HG03354 (cell line): ENCODE measurements around the gene SASS6.
A peak's percentile ranks its signal among the peaks of the same experiment; 100 is the strongest.

Experiments used
- ATAC-seq: cut with Tn5 transposase; IDR thresholded peaks from one replicate; pipeline ENCODE4 v1.9.1; 2021; ENCODE audit warnings: mild to moderate bottlenecking; ENCODE audit not compliant: unreplicated experiment, poor library complexity, severe bottlenecking

SASS6 gene, protein sequence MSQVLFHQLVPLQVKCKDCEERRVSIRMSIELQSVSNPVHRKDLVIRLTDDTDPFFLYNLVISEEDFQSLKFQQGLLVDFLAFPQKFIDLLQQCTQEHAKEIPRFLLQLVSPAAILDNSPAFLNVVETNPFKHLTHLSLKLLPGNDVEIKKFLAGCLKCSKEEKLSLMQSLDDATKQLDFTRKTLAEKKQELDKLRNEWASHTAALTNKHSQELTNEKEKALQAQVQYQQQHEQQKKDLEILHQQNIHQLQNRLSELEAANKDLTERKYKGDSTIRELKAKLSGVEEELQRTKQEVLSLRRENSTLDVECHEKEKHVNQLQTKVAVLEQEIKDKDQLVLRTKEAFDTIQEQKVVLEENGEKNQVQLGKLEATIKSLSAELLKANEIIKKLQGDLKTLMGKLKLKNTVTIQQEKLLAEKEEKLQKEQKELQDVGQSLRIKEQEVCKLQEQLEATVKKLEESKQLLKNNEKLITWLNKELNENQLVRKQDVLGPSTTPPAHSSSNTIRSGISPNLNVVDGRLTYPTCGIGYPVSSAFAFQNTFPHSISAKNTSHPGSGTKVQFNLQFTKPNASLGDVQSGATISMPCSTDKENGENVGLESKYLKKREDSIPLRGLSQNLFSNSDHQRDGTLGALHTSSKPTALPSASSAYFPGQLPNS

DNA sequence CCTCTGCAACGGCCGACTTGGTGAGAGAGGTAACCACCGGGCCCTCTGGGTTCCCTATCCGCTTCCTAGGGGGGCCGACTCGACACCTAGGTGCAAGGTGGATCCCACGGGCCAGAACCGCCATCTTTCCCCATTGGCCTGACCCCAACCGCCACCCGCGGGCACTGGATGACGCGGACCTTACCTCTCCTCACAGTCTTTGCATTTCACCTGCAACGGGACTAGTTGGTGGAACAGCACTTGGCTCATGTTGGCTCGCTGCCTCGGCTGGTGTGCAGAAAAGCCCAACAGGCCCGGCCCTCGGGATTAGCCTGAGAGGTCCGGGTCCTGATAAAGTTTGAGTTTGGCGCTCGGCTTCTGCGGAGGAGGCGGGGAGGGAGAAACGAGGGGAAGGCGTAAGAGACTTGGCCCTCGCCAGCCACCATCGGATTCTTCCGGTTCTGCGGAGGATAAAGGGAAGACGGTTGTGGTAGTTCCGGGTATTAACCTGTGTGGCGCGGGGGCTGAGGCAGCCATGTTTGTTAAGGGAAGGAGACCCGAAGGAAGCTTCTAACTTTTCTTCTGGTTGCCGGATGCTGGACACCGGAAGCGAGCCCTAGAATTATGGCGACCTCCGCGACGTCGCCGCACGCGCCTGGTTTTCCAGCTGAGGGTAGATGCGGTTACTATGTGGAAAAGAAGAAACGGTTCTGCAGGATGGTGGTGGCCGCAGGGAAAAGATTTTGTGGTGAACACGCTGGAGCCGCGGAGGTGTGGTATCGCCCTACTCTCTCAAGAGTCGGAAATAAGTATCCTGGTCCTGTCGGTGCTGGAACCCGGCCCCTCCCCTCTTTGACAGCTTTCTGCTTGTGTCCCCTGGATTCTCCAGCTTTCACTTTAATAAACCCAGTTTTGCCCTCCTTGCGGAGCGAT lies at the start of gene SASS6, which contains the start of gene TRMT13:
SASS6 (minus strand) TSS at position 365 of the 912 bp plus-strand sequence; CDS start at position 249, 116 bp downstream.
TRMT13 (plus strand) TSS at position 598 of the 912 bp plus-strand sequence; CDS start at position 604, 6 bp downstream.
- peak; percentile 94 for ATAC-seq

DNA sequence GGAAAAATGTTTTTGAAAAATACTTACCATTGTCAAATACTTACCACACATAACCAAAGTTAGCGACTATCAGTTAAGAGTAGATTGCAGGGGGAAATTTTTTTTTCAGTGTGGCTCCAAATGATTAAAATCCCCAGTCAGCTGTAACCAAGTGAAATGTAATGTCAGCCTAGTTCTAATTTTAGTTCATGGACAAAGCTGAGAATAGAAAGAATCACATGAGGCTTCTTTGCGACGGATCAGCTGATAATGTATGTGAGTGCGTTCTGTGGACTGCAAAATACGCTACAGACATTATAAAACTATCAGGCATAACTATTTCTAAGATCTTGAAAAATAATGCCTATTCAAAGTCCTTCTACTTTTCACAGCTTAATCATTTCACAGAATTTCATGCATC lies 45.4 kb upstream of the SASS6 start, which contains the start of gene LRRC39:
LRRC39 (minus strand) TSS at position 166 of the 400 bp plus-strand sequence. CDS start 9,740 bp downstream, outside the sequence.
- no peak for ATAC-seq

DNA sequence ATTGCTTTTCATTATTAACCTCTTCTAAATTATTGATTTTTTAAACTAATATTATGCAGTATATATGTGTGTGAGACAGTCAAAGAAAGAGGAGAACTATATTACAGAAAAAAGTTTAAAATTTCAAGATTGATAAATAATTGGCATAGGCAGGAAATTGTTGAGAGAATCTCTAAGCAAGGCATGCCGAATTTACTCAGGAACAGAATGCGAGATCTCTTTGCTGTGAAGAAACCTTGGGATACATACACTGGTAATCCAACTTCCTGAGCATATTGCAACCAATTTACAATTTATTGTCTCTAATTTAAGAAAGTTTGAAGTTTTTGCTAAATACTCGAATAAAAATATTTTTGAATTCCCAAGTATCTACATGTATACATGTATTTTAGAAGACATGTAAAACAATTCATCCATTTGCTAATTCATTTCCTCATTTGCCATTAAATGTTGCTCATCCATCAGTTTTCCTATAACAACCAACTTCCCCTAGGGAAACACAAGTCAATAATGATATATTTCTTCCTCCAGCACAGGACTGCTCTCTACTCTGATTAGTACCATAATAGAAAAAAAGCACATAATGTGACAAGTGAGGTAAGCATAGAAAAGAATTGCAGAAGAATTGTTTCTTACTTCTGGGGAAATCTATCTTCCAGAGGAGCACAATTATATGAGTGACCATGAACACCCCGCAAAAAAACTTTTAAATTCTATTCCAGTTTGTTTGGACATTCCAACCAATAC lies 44.7 kb upstream of the SASS6 start:
- no peak for ATAC-seq

DNA sequence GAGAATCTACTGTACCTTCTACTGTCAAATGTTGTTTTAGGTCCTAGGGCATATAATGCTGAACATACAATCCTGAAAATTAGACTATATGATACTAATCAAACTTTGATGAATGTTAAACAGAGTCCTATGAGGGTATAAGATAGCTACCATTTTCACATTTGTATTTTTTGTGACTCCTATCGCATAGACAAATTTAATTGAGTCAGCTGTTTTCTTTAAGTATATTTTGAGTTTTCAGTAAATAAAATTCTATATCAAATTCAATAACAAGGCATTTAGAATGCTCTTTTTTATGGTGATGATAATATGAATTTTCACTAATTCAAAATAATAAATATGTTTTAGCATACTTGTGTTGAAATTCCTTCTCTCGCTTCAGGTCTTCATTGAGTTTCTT lies 35.3 kb upstream of the SASS6 start:
- no peak for ATAC-seq

DNA sequence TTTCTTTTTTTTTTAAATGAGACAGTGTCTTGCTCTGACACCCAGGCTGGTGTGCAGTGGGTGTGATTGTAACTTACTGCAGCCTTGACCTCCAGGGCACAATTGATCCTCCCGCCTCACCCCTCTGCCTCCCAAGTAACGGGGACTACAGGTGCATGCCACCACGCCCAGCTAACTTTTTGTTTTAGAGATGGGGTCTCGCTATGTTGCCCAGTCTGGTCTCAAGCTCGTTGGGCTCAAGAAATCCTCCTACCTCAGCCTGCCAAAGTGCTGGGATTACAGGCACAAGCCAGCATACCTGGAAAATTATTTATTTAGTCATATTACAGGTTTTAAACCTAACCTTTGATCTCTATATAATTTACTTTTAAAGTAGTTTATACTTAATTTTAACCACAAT lies 32.0 kb upstream of the SASS6 start:
- no peak for ATAC-seq

DNA sequence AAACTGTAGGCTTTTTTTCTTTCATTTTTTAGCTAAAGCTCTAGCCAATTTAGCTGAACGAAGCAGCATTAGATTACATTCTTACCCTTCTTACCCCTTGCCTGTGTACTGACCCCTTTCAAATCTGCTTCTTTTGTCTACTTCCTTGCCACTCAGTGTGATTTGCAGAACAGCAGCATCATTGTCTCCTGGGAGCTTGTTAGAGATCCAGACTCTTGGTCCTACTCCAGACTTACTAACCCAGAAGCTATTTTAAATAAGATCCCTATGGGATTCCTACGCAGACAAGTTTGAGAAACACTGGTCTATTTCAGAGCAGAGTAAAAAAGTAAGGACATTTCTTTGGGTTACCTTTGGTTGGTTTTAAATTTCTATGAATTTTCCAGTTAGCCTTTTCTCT lies 31.5 kb upstream of the SASS6 start:
- ATAC-seq = no peak

DNA sequence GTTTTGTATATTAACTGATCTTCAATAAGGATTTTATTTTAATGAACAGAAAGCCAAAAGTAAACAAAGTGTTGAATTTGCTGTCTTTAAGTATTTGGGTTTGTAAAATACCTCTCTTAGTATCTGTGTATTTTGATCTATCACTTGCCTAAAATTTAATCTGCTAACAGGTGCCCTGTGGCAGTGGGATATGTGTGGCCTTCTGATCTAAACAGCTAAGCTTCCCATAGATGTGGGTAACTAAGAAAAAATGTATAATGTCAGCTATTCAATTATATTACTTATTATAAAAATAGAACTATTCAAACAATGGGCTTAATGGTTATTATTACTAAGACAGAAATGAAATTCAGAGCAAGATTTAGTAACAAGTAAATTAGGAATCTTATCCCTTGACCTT lies 30.2 kb upstream of the SASS6 start:
- ATAC-seq = no peak

DNA sequence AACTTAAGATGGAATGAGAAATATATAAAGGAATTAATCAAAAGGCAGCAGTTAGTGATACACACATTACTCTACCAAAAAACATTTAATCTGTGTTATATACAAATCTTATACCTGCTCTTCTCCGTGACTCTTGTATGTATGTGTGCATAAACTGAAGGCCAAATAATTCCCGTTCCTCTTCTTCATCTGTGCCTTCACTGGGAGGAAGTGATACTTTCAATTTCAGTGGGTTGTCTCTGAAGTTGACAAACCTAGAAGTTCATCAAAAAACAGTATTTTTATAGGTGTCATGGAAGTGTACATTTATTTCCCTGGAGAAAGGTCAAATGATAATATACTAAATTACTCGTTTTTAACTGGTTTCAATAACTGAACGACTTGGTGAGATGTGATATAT lies 19.5 kb upstream of the SASS6 start:
- ATAC-seq = no peak

DNA sequence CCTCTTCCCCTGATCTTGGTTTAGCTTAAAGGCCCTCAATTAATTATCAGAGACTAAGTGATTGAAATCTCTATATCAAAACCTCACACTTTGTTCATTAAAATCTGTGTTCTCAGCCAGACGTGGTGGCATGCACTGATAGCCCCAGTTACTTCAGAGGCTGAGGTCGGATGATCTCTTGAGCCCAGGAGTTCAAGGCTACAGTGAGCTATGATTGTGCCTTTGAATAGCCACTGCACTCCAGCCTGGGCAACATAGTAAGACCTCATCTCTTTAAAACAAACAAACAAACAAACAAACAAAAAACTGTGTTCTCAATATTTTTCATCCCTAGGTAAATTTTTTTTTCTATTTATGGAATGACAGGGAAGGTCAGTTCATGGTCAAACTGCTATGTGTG lies 18.9 kb upstream of the SASS6 start:
- ATAC-seq = no peak

DNA sequence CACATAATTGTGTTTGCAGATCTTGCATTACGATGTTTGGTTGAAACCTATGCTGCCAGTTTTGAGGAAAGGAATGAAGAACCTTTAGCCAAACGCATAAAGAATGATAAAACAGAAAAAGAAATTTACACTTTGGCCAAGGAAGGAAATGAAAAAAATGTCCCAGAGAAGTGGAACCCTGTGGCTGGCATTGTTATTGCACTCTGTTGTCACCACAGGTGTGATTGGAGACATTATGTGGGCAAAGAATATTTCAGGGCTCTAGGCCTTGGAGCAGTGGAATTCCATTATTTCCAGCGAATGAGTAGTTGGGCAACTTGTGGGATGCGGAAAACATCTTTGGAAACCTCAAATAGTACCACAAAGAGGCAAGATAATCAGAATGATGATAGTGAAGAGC lies 15.1 kb upstream of the SASS6 start:
- no peak for ATAC-seq

DNA sequence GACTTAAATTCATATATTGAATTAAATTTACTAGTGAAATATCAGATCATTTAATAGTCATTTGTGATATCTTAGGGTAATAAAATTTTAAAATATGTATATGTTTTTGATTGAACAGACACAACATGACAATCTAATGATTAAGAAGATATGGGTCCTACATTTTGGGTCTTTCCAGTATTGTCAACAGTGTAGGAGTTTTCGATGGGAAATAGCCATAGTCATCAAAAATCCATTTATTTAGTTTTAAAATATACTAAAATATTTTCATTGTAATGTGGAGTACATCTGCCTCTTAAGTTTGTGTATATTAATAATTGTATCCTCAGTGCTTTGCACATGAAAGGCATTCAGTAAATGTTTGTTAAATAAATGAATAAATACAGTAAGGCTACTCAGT lies 14.2 kb upstream of the SASS6 start:
- ATAC-seq = no peak

DNA sequence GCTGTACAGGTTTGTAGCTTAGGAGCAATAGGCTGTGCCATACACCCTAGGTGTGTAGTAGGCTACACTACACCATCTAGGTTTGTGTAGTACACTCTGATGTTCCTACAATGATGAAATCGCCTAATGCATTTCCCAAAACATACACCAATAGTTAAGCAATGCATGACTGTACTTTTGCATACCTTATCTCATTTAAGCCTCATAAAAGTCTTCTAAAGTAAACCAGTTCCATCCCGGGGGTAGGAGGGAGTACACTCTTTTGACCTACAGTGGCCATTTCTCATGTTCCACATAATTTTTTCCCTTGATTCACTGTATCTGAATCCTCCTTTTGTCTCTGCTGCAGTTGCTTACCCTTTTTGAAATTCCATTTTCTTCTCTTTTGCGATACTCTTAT lies 12.4 kb upstream of the SASS6 start:
- ATAC-seq = no peak

DNA sequence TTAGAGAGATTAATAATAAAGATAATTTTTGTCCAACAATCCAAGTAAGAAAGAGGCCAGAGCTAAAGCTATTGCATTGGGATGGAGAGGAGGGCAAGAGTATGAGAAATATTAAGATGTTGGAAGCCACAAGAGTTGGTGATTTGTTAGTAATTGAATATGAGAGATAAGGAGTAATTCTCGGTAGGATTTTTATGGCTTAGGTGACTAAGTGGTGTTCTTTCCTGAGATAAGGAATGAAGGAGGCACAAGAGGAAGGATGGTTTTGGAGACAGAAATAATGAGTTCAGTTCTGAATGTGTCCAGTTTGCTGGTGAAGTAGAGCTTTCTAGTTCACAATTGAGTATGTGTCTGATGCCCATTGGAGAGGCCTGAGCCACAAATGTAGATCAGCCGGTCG lies 9.6 kb upstream of the SASS6 start:
- no peak for ATAC-seq

DNA sequence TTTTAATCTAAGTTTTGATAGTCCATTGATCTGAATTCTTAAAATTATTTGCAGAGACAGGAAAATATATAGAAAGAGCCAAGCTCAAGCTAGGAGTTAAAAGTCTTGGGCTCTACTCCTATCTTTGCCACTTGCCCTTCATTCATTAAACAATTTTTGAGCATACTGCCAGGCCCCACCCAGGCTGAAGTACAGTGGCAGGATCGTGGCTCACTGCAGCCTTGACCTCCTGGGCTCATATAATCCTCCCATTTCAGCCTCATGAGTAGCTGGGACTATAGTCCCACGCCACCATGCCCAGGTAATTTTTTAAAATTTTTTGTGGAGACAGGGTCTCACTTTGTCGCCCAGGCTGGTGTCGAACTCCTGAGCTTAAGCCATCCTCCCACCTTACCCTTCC lies 8.5 kb upstream of the SASS6 start:
- ATAC-seq = no peak

DNA sequence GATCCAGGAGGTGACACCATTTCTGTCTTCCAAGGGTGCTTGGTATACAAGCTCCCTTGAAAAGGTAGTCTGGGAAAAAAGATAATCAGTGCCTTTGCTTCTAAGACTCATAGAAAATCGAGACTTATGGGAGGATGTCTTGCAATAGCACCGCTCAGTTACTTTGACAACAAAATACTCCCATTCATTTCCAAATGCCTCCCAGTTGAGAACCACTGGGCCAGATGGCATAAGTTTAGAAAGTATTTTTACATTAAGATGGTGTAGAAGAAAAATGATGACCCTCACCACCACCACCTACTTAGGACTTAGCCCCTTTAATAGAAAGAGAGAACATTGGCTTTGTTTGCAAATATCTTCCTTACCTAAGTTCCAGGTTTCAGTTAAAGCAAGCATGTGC lies 4.9 kb upstream of the SASS6 start:
- no peak for ATAC-seq

DNA sequence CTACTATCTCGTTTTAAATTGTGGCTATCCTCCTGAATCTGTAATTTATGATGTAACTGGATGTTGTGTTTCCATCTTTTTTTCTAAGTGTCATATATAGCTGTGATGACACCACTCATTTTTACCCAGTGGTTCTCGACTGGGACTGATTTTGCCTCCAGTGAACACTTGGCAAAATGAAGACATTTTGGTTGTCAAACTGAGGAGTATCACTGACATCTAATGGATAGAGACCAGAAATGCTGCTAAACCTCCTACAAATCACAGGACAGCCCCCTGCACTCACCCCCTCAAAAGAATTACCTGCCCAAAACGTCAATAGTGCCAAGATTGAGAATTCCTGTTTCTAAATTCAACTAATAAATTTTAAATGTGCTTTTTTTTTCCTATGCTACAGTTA lies 2.1 kb upstream of the SASS6 start:
- ATAC-seq = no peak

DNA sequence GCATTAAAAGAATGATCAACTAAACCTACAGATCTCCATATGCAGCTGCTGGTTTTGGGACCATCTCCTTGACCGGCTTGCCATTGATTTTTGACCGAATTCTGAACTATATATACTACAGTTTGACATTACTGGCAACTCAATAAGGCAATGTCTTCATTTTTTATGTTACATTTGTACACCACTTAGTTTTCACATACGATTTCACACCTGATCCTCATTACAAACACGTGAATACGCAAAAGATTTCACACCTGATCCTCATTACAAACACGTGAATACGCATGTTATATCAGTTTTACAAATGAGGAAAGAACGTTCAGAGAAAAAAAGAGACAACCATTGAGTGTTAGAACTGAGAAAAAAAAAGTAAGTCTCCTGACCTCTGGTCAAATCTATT lies 1.1 kb downstream of the SASS6 start:
- no peak for ATAC-seq

DNA sequence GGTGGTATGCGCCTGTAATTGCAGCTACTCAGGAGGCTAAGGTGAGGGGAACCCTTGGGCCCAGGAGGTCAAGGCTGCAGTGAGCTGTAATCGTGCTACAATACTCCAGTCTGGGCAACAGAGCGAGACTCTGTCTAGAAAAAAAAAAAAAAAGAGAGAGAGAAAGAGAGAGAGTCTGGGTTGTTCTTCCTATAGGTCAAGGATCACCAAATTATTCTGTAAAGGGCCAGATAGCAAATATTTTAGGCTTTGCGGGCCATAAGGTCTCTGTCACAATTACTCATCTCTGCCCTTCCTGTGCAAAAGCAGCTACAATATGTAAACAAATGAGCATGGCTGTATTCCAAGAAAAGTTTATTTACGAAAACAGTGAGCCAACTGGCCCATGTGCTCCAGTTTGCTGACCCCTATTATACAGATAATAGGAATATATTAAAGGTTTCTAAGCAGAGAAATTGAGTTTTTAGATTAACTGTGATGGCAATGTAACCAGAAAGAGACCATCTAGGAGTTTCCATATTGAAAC lies 2.1 kb downstream of the SASS6 start:
- ATAC-seq = no peak

DNA sequence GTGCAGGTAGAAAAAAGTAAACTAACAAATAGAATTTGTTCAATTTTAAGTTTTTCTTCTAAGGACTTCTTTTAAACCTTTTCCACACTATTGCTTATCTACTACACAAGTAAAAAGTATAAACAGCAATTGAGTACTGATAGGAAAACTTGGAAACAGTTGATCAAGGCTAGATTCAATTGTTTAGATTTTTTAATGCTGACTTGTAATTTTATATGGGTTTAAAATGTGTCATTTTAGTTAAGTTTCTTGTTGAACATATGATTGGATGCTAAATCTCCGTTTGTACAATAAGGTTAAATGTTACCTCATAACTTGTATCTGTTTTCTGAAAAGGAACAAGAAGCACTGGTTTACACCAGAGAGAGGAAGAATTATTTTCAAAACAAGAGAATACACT lies 5.5 kb downstream of the SASS6 start:
- ATAC-seq = no peak
